ENCODE measurements around the gene CDH3.

DNA sequence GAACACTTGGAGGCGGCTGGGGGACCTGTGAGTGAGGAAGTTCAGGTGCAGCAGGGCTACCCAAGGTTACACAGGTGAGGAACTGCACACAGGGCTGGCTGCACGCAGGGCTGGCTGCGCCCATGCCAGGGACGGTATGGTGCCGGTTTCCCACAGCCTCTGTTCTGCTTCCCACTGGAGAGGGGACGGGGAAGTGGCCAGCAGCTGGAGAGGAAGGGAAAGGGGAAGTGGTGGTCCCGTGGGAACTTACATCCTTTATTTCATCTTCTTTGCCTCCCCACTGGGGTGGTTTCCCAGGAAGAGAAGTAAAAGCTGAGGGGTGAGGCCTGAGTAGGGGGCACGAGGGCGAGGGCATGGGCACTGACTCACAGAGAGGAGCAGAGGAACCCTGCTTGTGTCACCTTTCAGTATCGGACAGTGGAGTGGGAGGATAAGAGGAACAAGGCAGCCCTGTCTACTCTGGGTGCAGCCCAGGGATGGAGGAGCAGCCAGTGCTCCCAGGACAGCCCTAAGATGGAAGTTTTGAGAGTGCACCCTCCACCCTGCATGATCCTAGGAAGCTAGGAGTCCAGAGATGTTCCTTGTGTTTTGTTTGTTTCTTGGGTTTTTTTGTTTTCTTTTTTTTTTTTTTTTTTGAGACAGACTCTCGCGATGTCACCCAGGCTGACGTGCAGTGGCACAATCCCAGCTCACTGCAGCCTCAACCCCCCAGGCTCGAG is 66.5 kb downstream of the CDH3 start:
- TF ChIP-seq CTCF (IDR thresholded peaks at IDR 0.05) (no peak), POLR2A (IDR thresholded peaks at IDR 0.05) (no peak)

Data from body of pancreas (tissue), 4 donors.